NCI-H1694 treated with DMSO at 0.1 percent for 48 hours (cell line): ENCODE results near the gene LDB2.

Experiments used
- DNase-seq: peaks from one replicate; lab custom pipeline; 2025; lab: John Stamatoyannopoulos, UW

The LDB2 gene

GRCh38 chr4:16685536-16685935, 212.9 kb downstream of the LDB2 start:
- DNase-seq: no peak

DNA sequence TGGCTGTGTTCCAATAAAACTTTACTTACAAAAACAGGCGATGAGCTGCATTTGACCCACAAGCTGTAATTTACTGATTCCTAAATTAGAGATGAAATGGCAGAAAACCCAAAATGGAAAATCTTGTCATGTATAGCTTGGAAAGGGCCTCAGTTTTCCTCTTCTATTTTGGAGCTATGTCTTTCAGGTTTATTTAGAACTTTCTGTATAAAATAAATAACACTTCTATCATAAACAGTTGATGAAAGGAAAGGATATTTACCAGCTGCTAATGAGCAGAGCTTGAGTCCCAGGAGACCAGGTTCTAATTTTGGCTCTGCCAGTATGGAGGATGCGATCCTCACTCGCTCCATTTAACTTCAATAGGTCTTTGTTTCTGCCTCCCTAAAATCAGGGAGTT, 213.5 kb downstream of the LDB2 start:
- DNase-seq: no peak

DNA sequence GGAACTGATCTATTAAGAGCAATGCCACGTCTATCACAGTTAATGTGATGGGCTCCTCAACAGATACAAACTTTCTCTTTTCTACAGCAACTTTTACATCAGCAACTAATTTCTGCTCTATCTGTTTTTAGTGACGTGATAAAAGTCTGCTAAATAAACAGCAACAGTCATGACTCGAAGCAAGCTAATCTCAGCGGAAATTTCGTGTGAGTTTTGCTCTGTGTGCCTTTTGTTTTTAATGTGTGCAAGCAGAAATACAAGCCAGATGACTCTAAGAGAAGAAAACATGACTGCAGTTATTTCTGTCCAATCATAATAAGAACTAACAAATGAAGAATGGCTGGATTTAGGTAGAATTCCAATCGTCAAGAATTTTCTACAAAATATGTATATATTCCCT, 214.3 kb downstream of the LDB2 start:
- no peak for DNase-seq

- DNase-seq: no peak
These were observed 215.5 kb downstream of the LDB2 start for GRCh38 chr4:16682975-16683374.

GRCh38 chr4:16677001-16677944, 221.2 kb downstream of the LDB2 start:
- DNase-seq: no peak

DNA sequence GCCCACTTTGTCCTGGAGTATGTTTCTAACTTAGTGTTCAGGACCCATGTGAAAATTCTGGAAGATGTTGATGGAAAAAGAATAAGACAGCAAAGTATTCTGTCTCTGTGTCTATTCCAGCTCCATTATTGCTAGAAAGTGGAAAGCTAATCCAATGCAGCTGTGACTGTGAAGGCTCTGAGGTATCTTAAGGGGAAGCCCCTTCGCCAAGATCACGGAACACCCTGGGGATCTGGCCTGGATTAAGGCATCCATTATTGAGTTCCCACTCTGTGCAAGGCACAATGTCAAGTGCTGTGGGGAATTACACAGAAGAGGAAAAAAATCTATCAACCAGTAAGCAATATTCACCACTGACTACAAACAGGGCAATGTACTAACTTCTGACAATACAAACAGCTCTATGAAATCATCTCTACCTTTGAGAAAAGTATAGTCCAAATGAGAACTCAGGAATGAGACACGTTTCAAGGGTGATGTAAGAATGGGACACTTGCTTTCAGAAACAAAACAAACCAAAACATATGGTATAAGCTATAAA, 222.1 kb downstream of the LDB2 start:
- no peak for DNase-seq

DNA sequence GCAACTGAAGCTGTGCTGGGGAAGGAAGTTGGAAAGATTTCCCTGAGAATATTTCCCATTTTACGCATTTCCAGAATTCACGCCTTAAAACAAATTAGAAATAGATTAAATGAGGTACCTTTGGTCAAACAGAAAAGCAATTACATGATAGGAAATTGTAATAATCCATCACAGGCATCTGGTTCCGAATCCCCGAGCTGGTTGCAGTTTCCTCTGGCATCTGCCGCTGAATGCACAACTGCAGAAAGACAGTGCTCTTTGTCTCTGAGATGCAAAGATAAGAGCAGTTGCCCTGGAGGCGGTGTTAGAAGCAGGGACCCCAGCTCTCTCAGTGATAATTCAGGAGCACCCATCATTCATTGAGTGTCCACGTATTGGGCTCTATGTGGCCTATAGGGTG, 224.4 kb downstream of the LDB2 start:
- no peak for DNase-seq

DNA sequence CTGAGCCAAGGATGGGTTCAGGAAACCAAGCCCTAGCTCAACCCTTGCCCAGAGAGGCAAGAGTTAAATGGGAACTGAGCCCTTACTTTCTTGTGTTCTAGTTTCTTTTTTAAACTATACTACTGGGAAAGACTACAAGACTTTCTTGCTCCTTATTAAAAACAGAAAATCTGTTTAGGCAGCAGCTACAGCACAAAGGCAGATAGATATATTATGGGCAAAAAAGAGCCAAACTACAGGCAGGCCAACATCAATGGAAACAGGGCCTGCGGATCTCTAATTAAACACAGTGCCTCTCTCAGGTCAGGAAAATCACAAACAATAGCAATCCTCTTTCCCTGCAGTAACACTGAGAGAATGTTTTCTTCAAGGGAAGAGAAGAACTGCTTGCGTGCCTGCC, 226.0 kb downstream of the LDB2 start:
- no peak for DNase-seq

GRCh38 chr4:16671741-16672140, 226.7 kb downstream of the LDB2 start:
- no peak for DNase-seq

- DNase-seq: no peak
These were observed 227.7 kb downstream of the LDB2 start for GRCh38 chr4:16670727-16671126.

- DNase-seq: no peak
These were observed 229.4 kb downstream of the LDB2 start for GRCh38 chr4:16669036-16669435.

- no peak for DNase-seq
These were observed 230.0 kb downstream of the LDB2 start for GRCh38 chr4:16668488-16668887.

GRCh38 chr4:16667464-16667863, 231.0 kb downstream of the LDB2 start:
- no peak for DNase-seq

DNA sequence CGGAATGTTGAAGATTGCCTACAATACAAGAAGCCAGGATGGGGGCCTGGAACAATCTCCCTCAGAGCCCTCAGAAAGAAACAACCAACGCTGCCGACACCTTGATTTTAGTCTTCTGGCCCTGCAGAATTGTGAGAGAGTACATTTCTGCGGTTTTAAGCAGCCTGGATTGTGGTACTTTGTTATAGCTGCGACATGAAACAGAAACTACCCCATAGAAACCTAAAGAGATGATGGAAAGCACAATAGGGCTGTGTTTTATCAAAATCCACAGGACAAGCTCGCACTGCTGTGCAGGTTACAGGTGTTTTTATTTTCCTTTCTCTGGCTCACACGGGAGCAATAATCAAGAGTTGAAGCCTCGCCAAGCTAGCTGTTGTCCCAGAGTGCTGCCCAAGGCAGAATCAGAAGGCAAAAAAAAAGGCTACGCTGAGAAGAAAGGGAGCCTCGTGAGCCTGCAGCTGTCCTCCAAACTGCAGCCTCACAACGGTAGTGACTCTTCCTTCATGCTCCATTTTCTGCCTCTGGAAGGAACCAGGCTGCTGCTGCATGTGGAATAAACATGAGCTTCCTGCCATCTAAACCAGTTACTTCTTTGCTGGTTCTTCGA, 232.4 kb downstream of the LDB2 start:
- no peak for DNase-seq

DNA sequence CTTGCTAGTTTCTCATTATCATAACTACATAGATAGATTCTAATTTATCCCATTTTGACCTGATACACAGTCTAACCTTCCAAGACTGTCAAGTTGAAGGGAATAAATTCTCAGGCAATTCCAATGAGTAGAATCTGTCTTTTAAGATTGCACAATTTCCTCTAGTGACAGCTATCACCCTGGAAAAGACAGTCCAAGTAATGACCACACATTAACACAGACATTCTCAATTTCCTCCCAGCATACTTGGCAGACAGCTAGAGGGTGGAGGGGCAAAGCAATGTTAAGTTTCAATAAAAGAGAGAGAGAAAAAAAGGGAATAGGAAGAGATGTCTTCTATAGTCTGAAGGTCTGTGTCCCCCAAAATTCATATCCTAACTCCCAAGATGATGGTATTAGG, 234.7 kb downstream of the LDB2 start:
- DNase-seq: no peak

- no peak for DNase-seq
These were observed 235.1 kb downstream of the LDB2 start for GRCh38 chr4:16663307-16663706.

DNA sequence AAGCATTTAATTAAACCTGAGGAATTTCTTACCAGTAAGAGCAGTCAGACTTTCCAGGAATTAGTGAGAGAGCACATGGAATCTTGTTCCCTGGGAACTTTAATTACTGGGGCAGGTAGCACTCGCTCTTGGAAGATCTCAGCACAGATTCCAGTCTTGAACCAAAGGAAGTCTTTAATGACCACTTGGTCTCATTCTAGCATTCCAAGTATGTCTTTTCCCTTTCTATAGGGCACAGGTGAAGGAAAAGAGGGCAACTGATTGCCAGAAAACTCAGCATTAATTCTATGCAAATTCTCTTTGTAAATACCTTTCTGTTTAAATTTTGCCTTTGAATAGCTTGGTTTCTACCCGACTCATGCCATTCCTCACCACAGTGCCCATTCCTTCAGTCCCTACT, 236.6 kb downstream of the LDB2 start:
- no peak for DNase-seq

DNA sequence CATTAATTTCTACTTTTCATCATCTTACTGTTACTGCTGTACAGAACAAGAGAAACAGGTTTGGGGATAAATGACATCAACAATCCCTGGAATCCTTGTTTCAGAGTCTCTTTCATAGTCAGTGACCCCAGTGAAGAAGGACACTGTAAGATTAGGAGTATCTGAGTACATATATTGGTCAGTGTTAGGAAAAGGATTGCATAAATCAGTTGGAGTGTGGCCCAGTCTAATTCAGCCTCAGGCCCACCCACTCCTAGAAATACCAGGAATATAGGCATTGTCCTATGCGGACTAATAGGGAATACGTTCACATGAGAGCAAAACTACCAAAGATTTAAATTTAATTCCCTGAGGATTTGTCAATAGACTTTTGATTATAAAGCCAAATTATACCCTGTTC, 237.8 kb downstream of the LDB2 start:
- DNase-seq: no peak

DNA sequence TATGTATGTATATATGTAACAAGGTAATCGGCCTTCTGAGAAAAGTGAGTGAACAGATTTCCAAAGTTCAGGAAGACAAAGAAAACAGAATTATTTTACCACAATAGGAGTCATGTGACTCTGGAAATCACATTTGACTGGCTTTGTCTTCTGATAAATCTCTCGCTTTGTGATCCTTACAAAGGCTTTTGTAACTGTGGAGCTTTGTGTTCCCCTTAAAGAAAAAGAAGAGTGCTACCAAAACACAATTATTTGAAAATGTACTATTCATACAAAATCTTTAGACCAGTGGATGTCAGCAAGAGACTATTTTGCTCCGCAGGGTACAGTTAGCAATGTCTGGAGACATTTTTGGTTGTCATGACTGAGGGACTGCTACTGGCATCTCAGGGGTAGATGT, 238.8 kb downstream of the LDB2 start:
- no peak for DNase-seq

DNA sequence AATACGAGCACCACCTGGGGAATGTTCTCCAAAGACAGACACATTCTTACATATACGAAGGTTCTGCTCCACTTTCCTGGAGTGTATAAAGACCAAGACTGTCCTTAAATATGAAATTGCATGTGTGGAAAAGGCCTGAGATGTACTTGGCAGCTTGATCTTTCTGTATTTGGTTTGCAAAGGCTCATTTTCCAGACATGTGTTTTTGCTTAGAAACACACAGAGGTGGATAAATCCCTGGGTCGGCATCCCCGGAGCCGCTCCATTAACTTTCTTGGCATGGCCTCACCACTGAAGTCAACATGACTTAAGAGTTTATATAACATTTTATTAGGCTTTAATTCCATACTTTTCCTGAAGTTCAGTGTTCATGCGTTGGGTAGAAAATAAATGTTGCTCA, 239.4 kb downstream of the LDB2 start:
- DNase-seq: no peak

- DNase-seq: no peak
These were observed 240.3 kb downstream of the LDB2 start for GRCh38 chr4:16658183-16658582.

DNA sequence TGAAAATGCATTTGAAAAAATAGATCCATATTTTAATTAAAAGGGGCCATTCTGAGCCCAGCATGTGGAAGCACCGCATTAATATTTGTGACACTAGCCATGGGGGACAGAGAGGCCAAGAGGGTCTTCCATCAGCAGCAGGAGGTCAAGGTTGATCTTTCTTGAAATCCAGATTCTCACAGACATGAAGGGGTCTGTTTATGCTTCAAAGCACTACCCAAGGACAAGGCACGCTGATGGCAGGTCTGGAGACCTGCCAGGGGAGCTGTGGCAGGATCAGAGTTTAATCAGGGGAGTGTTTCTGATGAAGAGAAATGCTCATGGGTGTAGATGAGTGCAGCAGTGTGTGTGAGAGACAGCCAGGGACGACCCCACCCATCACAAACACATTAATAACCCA, 243.3 kb downstream of the LDB2 start:
- DNase-seq: no peak

DNA sequence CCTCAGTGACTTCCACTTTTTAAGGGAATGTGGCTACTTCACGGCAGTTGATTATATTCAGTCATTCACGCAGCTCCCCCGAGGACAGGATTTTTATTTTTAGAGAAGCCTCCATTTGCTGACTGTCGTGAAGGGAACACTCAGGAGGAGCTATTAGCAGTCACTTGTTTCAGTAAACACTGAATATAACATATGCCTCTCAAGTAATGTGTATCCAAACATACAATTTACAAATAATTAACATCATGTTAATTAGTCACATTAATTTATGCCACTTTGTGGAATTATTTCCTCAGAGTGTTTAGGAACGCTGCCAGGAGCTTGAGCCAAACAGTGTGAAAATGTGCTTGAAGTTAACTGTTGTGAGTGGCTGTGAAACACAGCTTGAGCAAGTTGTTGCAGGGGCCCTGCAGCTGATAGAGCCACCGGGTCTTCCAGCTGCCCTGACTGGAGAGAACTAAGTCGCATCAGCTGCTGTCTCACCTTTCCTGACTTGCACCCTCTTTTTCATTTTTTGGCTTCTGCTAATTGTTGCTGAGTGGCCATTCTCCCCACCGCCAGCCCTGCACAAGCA, 245.6 kb downstream of the LDB2 start:
- no peak for DNase-seq
